Astrocyte (in vitro differentiated cells and primary cell): ENCODE measurements around the gene CTRB1. TPM values are rescaled to one million over a fixed set of nuclear protein-coding genes. Genes with fewer than 3 reads are reported as not detected.
"Not testable (repeated sequence)": the region's sequence is repeated elsewhere in the genome, so short reads cannot be mapped to it uniquely, and the experiment has no call there.

Experiments used
- DNase-seq: peaks from one replicate; pipeline ENCODE4 v3.0.0-alpha.2; 2010; ENCODE audit warnings: low read depth
- FAIRE-seq: peaks from 2 replicates; lab custom pipeline; 2011; peaks lifted over from hg19 to GRCh38; lab: Jason Lieb, UNC
- H2AFZ ChIP-seq: 2 replicates; pipeline ENCODE4 v1.6.0; 2012; ENCODE audit warnings: low read depth, low read length, inconsistent platforms
- H3K27ac ChIP-seq: 2 replicates; pipeline ENCODE4 v1.5.1; 2011; ENCODE audit warnings: low read depth, low read length, inconsistent platforms
- H3K27me3 ChIP-seq: 2 replicates; pipeline ENCODE4 v1.6.0; 2011; ENCODE audit warnings: low read length, inconsistent platforms; ENCODE audit not compliant: insufficient read depth
- H3K36me3 ChIP-seq: 2 replicates; pipeline ENCODE4 v1.5.1; 2011; ENCODE audit warnings: low read length, inconsistent platforms; ENCODE audit not compliant: insufficient read depth
- H3K4me1 ChIP-seq: 2 replicates; pipeline ENCODE4 v1.5.1; 2011; ENCODE audit warnings: low read length, inconsistent platforms; ENCODE audit not compliant: insufficient read depth
- H3K4me2 ChIP-seq: 2 replicates; pipeline ENCODE4 v1.6.0; 2012; ENCODE audit warnings: low read length, inconsistent platforms
- H3K4me3 ChIP-seq: 2 replicates; pipeline ENCODE4 v1.5.1; 2011; ENCODE audit warnings: low read depth, mild to moderate bottlenecking, low read length, inconsistent platforms; ENCODE audit not compliant: insufficient read depth
- H3K79me2 ChIP-seq: 2 replicates; pipeline ENCODE4 v1.6.0; 2012; ENCODE audit warnings: mild to moderate bottlenecking, low read length, inconsistent platforms; ENCODE audit not compliant: insufficient read depth
- H3K9ac ChIP-seq: 2 replicates; pipeline ENCODE4 v1.6.0; 2012; ENCODE audit warnings: mild to moderate bottlenecking, low read length, inconsistent platforms
- H3K9me3 ChIP-seq: 2 replicates; pipeline ENCODE4 v1.5.1; 2012; ENCODE audit warnings: low read depth, mild to moderate bottlenecking, low read length, inconsistent platforms; ENCODE audit not compliant: insufficient read depth
- H4K20me1 ChIP-seq: 2 replicates; pipeline ENCODE4 v1.6.0; 2012; ENCODE audit warnings: low read length, inconsistent platforms; ENCODE audit not compliant: insufficient read depth
- H3K27ac Mint-ChIP-seq: one replicate; pipeline ENCODE4 v1.8.0; 2021; ENCODE audit warnings: mild to moderate bottlenecking, mixed read lengths; ENCODE audit not compliant: unreplicated experiment
- H3K27me3 Mint-ChIP-seq: one replicate; pipeline ENCODE4 v1.8.0; 2021; ENCODE audit warnings: low read depth, mixed read lengths; ENCODE audit not compliant: unreplicated experiment
- H3K36me3 Mint-ChIP-seq: one replicate; pipeline ENCODE4 v1.8.0; 2021; ENCODE audit warnings: low read depth, mixed read lengths; ENCODE audit not compliant: unreplicated experiment
- H3K4me1 Mint-ChIP-seq: one replicate; pipeline ENCODE4 v1.8.0; 2021; ENCODE audit warnings: low read depth, mixed read lengths; ENCODE audit not compliant: unreplicated experiment
- H3K4me3 Mint-ChIP-seq: one replicate; pipeline ENCODE4 v1.8.0; 2021; ENCODE audit warnings: mild to moderate bottlenecking, moderate library complexity, mixed read lengths; ENCODE audit not compliant: unreplicated experiment
- H3K9me3 Mint-ChIP-seq: one replicate; pipeline ENCODE4 v1.8.0; 2021; ENCODE audit warnings: mild to moderate bottlenecking, mixed read lengths; ENCODE audit not compliant: unreplicated experiment
- CTCF ChIP-seq: IDR thresholded peaks from 2 replicates; pipeline ENCODE4 v1.5.1; 2011; ENCODE audit warnings: low read depth, mild to moderate bottlenecking, inconsistent platforms, low read length, moderate library complexity; ENCODE audit not compliant: insufficient read depth
- EZH2 ChIP-seq: IDR thresholded peaks from 2 replicates; pipeline ENCODE4 v1.6.1; 2012; ENCODE audit warnings: mild to moderate bottlenecking, low read length, inconsistent platforms; ENCODE audit not compliant: insufficient read depth
- total RNA-seq: library from RNA; stranded (reverse); gene quantifications from 2 replicates; pipeline ENCODE4 v1.2.1, GENCODE V29; 2021

Gene CTRB1
- total RNA-seq, 1 donor from 2014 or later = not detected

GRCh38 chr16:75208861-75209505 is 9.8 kb upstream of the CTRB1 start:
- Mint-ChIP-seq H3K36me3 (no peaks in the 10 kb centered on the region), H3K27me3 (peaks cover 12% of the 10 kb centered on the region), H3K4me3 (no peak overlapping the region), H3K27ac (peak overlapping the region; percentile 27), H3K9me3 (no peaks in the 10 kb centered on the region), H3K4me1 (peaks cover 2% of the 10 kb centered on the region)
- no peaks in the 10 kb centered on the region for H3K36me3 ChIP-seq
- no peak overlapping the region for H2AFZ ChIP-seq
- DNase-seq (no peak), FAIRE-seq (no peak)
- H3K27me3 ChIP-seq = no peaks in the 10 kb centered on the region
- H3K9me3 ChIP-seq = no peaks in the 10 kb centered on the region
- no peak overlapping the region for H3K27ac ChIP-seq
- no peak overlapping the region for H3K4me3 ChIP-seq
- TF ChIP-seq CTCF = no peak
- TF ChIP-seq EZH2 = no peak
- no peaks in the 10 kb centered on the region for H3K79me2 ChIP-seq
- H3K9ac ChIP-seq = no peak overlapping the region
- H3K4me2 ChIP-seq = no peak overlapping the region
- H4K20me1 ChIP-seq = no peaks in the 10 kb centered on the region
- H3K4me1 ChIP-seq = peaks cover 3% of the 10 kb centered on the region

GRCh38 chr16:75209514-75209913 is 9.3 kb upstream of the CTRB1 start:
- not testable (repeated sequence) for H3K79me2 ChIP-seq, H3K27ac Mint-ChIP-seq, H3K27me3 ChIP-seq, H3K27ac ChIP-seq, H3K4me1 ChIP-seq, H3K9me3 ChIP-seq, H2AFZ ChIP-seq, H4K20me1 ChIP-seq, H3K36me3 Mint-ChIP-seq, H3K4me2 ChIP-seq, H3K9ac ChIP-seq, H3K36me3 ChIP-seq, H3K4me1 Mint-ChIP-seq, DNase-seq, H3K4me3 ChIP-seq, H3K9me3 Mint-ChIP-seq, H3K4me3 Mint-ChIP-seq, FAIRE-seq
- H3K27me3 Mint-ChIP-seq = peaks cover 11% of the 10 kb centered on the region

GRCh38 chr16:75209944-75210343 is 8.8 kb upstream of the CTRB1 start:
- no peaks in the 10 kb centered on the region for H3K9me3 ChIP-seq
- no peak for TF ChIP-seq CTCF
- no peak for TF ChIP-seq EZH2
- H3K27me3 Mint-ChIP-seq = peaks cover 11% of the 10 kb centered on the region

GRCh38 chr16:75211286-75211685 is 7.5 kb upstream of the CTRB1 start:
- not testable (repeated sequence) for FAIRE-seq, H3K27ac Mint-ChIP-seq, H2AFZ ChIP-seq, DNase-seq, H3K9me3 ChIP-seq, H3K36me3 ChIP-seq, H3K4me2 ChIP-seq, H3K4me1 Mint-ChIP-seq, H3K4me1 ChIP-seq, H3K27ac ChIP-seq, H3K9ac ChIP-seq, H3K4me3 Mint-ChIP-seq, H3K4me3 ChIP-seq, H3K9me3 Mint-ChIP-seq, H3K36me3 Mint-ChIP-seq, H3K27me3 ChIP-seq, H3K79me2 ChIP-seq, H4K20me1 ChIP-seq
- peaks cover 11% of the 10 kb centered on the region for H3K27me3 Mint-ChIP-seq

More at GRCh38 chr16:75209944-75210343, 8.8 kb upstream of the CTRB1 start:
- Mint-ChIP-seq H3K9me3 (no peaks in the 10 kb centered on the region), H3K4me1 (peaks cover 2% of the 10 kb centered on the region), H3K4me3 (no peak overlapping the region), H3K36me3 (no peaks in the 10 kb centered on the region), H3K27ac (no peak overlapping the region)
- H3K79me2 ChIP-seq = no peaks in the 10 kb centered on the region
- H3K9ac ChIP-seq = no peak overlapping the region
- no peak overlapping the region for H3K4me3 ChIP-seq
- H3K4me1 ChIP-seq = peaks cover 3% of the 10 kb centered on the region
- no peak overlapping the region for H3K27ac ChIP-seq
- H3K36me3 ChIP-seq = no peaks in the 10 kb centered on the region
- no peak overlapping the region for H2AFZ ChIP-seq
- no peaks in the 10 kb centered on the region for H4K20me1 ChIP-seq
- no peak overlapping the region for H3K4me2 ChIP-seq
- H3K27me3 ChIP-seq = no peaks in the 10 kb centered on the region
- DNase-seq (no peak), FAIRE-seq (no peak)
